ENCODE measurements around the gene USP15.

USP15 gene

DNA sequence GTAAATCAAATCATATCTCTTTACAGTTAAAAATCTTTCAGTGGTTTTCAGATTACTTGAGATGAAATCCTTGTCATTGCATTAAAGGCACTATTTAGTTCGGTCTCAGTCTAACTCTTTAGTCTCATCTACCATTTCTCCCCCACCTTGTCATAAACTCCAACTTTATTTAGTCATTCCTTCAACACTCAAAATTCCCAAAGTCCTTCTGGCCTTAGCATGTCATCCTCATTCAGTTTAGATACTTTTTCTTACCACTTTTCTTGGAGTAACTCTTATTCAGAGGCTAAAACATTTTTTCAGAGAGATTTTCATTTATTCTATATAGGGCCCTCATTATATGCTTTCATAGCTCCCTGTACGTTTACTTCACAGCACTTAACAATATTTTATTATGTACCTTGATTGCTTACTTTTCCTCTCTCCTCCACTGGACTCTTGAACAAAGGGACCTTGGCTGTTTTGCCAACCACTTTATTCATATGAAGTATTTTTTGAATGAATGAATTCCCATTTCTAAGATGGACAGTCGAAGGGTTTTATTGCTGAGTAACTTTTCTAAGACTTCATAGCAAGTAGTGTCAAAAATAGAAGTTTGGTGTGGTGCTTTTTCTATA, 12.8 kb downstream of the USP15 start:
- POLR2A ChIA-PET: no interaction called here
- DNase-seq (ENCODE audit: extremely low spot score): no peak
- TF ChIP-seq, protein P1, sequence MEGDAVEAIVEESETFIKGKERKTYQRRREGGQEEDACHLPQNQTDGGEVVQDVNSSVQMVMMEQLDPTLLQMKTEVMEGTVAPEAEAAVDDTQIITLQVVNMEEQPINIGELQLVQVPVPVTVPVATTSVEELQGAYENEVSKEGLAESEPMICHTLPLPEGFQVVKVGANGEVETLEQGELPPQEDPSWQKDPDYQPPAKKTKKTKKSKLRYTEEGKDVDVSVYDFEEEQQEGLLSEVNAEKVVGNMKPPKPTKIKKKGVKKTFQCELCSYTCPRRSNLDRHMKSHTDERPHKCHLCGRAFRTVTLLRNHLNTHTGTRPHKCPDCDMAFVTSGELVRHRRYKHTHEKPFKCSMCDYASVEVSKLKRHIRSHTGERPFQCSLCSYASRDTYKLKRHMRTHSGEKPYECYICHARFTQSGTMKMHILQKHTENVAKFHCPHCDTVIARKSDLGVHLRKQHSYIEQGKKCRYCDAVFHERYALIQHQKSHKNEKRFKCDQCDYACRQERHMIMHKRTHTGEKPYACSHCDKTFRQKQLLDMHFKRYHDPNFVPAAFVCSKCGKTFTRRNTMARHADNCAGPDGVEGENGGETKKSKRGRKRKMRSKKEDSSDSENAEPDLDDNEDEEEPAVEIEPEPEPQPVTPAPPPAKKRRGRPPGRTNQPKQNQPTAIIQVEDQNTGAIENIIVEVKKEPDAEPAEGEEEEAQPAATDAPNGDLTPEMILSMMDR (IDR thresholded peaks at IDR 0.05; ENCODE audit: control extremely low read depth, extremely low read depth, low read depth, missing control alignments): no peak
- CTCF ChIA-PET: interaction anchor here (1.0 kb wide), 1 partner anchor 11 kb away, joined by 4 read pairs; no protein-coding TSS in a partner anchor

DNA sequence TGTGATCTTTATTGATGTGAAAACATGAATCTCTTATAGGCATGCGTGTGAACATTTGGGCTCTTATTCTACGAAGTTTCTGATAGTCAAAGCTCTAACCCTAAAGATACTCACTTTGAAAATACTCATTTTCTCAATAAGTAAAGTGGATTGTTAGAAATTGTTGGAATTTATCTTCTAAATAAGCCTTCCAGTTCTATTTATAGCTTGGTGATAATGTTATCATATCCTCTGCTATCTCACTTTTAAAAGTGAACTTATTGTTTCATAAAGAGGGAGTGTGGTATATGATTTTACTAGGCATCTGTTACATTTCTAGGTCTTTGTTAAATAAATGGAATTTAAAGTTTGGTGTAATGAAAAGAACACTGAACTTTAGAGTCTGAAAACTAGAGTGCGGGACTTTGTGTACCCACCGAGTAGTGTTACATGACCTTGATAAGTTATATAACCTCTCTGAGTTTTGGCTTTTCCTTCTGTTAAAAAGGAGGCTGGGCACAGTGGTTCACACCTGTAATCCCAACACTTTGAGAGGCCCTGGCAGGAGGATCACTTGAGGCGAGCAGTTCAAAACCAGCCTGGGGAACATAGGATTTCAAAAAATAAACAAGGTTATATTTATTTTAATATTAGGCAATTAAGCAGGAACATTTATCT, 13.6 kb downstream of the USP15 start:
- CTCF ChIA-PET: interaction anchor here (1.0 kb wide), 1 partner anchor 11 kb away, joined by 4 read pairs; no protein-coding TSS in a partner anchor
- no peak for DNase-seq (ENCODE audit: extremely low spot score)
- POLR2A ChIA-PET: no interaction called here
- TF ChIP-seq, protein P1 (IDR thresholded peaks at IDR 0.05; ENCODE audit: control extremely low read depth, extremely low read depth, low read depth, missing control alignments): no peak

DNA sequence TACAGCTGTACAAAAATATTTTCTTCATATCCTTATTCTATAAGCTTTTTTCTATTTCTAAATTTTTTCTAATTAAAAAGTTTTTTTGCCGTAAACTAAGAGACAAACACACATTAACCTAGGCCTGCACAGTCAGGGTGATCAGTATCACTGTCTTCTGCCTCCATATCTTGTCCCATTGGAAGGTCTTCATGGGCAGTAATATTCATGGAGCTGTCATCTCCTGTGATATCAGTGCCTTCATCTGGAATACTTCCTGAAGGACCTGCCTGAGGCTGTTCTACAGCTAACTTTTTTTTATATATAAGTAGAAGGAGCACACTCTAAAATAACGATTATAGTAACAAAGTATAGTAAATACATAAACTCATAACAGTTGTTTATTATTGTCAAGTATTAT, 17.8 kb downstream of the USP15 start:
- DNase-seq (ENCODE audit: extremely low spot score): no peak
- ChIA-PET CTCF (interaction anchor here (1.2 to 1.7 kb wide), 2 partner anchors 11 to 12 kb away, joined by 3 to 5 read pairs; no protein-coding TSS in a partner anchor), POLR2A (interaction anchor here (0.6 kb wide), 1 partner anchor 12 kb away, joined by 6 read pairs; no protein-coding TSS in a partner anchor)
- TF ChIP-seq, protein P1 (IDR thresholded peaks at IDR 0.05; ENCODE audit: control extremely low read depth, extremely low read depth, low read depth, missing control alignments): no peak

DNA sequence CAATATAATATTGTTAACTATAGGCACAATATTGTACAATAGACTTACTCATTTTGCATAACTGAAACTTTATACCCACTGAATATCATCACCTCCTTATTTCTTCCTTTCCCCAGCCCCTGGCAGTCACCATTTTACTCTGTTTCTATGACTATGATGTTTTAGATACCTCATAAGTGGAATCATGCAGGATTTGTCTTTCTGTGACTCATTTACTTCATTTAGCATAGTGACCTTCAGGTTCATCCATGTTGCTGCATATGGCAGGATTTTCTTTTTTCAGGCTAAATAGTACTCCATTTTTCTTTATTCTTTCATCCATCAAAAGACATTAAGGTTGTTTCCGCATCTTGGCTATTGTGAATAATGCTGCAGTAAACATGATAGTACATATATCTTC, 18.9 kb downstream of the USP15 start:
- DNase-seq (ENCODE audit: extremely low spot score): no peak
- ChIA-PET CTCF (no interaction called here), POLR2A (no interaction called here)
- TF ChIP-seq, protein P1 (IDR thresholded peaks at IDR 0.05; ENCODE audit: control extremely low read depth, extremely low read depth, low read depth, missing control alignments): no peak

DNA sequence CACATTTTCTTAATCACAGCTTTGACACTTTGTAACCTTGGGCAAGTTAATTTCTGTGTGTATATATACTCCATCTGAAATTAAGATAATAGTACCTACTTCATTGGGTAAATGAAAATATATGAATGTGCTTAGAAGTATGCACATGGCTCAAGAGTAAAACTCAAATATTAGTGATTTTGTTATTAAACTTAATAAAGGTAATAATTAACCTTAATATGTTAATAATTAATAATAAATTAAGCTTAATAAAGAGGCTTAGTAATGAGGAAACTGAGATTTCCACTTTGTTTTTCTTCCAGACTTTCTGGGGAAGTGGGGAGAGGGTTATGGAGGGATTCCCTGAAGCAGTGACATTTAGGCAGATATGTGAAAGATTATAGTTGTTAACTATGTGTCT, 19.8 kb downstream of the USP15 start:
- TF ChIP-seq, protein P1 (IDR thresholded peaks at IDR 0.05; ENCODE audit: control extremely low read depth, extremely low read depth, low read depth, missing control alignments): no peak
- CTCF ChIA-PET: interaction anchor here (0.9 to 2.0 kb wide), 3 partner anchors 14 to 190 kb away, joined by 3 to 6 read pairs (median 3); no protein-coding TSS in a partner anchor
- no peak for DNase-seq (ENCODE audit: extremely low spot score)
- POLR2A ChIA-PET: no interaction called here

DNA sequence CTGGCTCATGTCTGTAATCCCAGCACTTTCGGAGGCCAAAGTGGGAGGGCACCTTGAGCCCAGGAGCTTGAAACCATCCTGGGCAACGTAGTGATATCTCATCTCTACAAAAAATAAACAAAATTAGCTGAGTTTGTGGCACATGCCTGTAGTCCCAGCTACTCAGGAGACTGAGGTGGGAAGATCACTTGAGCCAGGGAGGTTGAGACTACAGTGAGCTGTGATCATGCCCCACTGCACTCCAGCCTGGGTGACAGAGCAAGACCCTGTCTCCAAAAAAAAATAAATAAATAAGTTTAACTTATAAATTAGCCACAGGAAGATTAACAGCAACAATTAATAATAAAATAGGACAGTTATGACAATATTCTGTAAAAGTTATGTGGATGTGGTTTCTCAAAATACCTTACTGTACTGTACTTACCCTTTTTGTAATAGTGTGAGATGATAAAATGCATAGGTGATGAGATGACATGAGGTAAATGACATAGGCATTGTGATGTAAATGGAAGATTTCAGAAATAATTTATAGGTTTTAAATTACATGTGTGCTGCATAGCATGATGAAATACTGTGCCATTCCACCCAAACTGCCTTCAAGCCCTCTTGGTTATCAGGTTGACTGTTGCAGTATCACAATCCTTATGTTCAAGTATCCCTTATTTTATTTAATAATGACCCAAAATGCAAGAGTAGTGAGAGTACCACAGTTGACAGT, 22.0 kb downstream of the USP15 start:
- no peak for DNase-seq (ENCODE audit: extremely low spot score)
- TF ChIP-seq, protein P1 (IDR thresholded peaks at IDR 0.05; ENCODE audit: control extremely low read depth, extremely low read depth, low read depth, missing control alignments): no peak
- POLR2A ChIA-PET: no interaction called here
- CTCF ChIA-PET: no interaction called here
